SK-N-SH treated with all-trans-retinoic acid at 6 μM for 48 hours (cell line): ENCODE data around the gene TET2.

Experiments used
- ATAC-seq: fragments of 200-7000 bp; cut with Tn5 transposase; 3 replicates; pipeline ENCODE4 v1.9.1; 2020; ENCODE audit warnings: mild to moderate bottlenecking, moderate library complexity
- ARNTL ChIP-seq: fragments of 450-650 bp; formaldehyde crosslinking; IDR thresholded peaks from 2 replicates; pipeline ENCODE4 v1.5.0; 2020; ENCODE audit warnings: low read depth, mild to moderate bottlenecking, moderate library complexity, borderline replicate concordance
- BACH2 ChIP-seq: fragments of 250-450 bp; sonication (Bioruptor Pico); IDR thresholded peaks from 2 replicates; pipeline ENCODE4 v1.9.0; 2021; ENCODE audit warnings: mild to moderate bottlenecking, borderline replicate concordance
- CREB5 ChIP-seq: fragments of 250-450 bp; sonication (Bioruptor Pico); IDR thresholded peaks from 2 replicates; pipeline ENCODE4 v1.5.1; 2020; ENCODE audit warnings: low read depth, mild to moderate bottlenecking, moderate library complexity
- CSDC2 ChIP-seq: fragments of 250-450 bp; sonication (Bioruptor Pico); IDR thresholded peaks from 2 replicates; pipeline ENCODE4 v1.5.0; 2020; ENCODE audit warnings: mild to moderate bottlenecking, moderate library complexity
- CSRNP3 ChIP-seq: fragments of 250-450 bp; sonication (Bioruptor Pico); IDR thresholded peaks from 2 replicates; pipeline ENCODE4 v1.5.1; 2021; ENCODE audit warnings: mild to moderate bottlenecking, moderate library complexity
- ESRRG ChIP-seq: fragments of 250-450 bp; sonication (Bioruptor Pico); IDR thresholded peaks from 2 replicates; pipeline ENCODE4 v1.6.1; 2021; ENCODE audit warnings: mild to moderate bottlenecking
- GLIS3 ChIP-seq: fragments of 250-450 bp; sonication (Bioruptor Pico); IDR thresholded peaks from 2 replicates; pipeline ENCODE4 v1.5.0; 2020; ENCODE audit warnings: mild to moderate bottlenecking, moderate library complexity
- ISL1 ChIP-seq: fragments of 250-450 bp; sonication (Bioruptor Pico); IDR thresholded peaks from 2 replicates; pipeline ENCODE4 v2.1.2; 2022; ENCODE audit warnings: mild to moderate bottlenecking, moderate library complexity
- OSR1 ChIP-seq: fragments of 250-450 bp; sonication (Bioruptor Pico); IDR thresholded peaks from 2 replicates; pipeline ENCODE4 v1.8.0; 2022; ENCODE audit warnings: moderate library complexity, mild to moderate bottlenecking, inconsistent platforms
- PATZ1 ChIP-seq: fragments of 250-450 bp; sonication (Bioruptor Pico); IDR thresholded peaks from 2 replicates; pipeline ENCODE4 v1.8.0; 2020; ENCODE audit warnings: mild to moderate bottlenecking, moderate library complexity, borderline replicate concordance
- POU6F1 ChIP-seq: fragments of 250-450 bp; sonication (Bioruptor Pico); IDR thresholded peaks from 2 replicates; pipeline ENCODE4 v1.8.0; 2021; ENCODE audit warnings: low read depth, mild to moderate bottlenecking, moderate library complexity, borderline replicate concordance
- PPARA ChIP-seq: fragments of 250-450 bp; sonication (Bioruptor Pico); IDR thresholded peaks from 2 replicates; pipeline ENCODE4 v1.5.0; 2020; ENCODE audit warnings: mild to moderate bottlenecking, borderline replicate concordance
- RARB ChIP-seq: fragments of 250-450 bp; sonication (Bioruptor Pico); IDR thresholded peaks from 2 replicates; pipeline ENCODE4 v1.8.0; 2021; ENCODE audit warnings: mild to moderate bottlenecking, moderate library complexity
- SNAI2 ChIP-seq: fragments of 250-450 bp; sonication (Bioruptor Pico); IDR thresholded peaks from 2 replicates; pipeline ENCODE4 v1.5.0; 2020; ENCODE audit warnings: mild to moderate bottlenecking, moderate library complexity
- TCF4 ChIP-seq: fragments of 250-450 bp; sonication (Bioruptor Pico); IDR thresholded peaks from 2 replicates; pipeline ENCODE4 v1.8.0; 2021; ENCODE audit warnings: mild to moderate bottlenecking, moderate library complexity, borderline replicate concordance
- TOX ChIP-seq: fragments of 250-450 bp; sonication (Bioruptor Pico); IDR thresholded peaks from 2 replicates; pipeline ENCODE4 v1.8.0; 2021; ENCODE audit warnings: mild to moderate bottlenecking, moderate library complexity, borderline replicate concordance
- TSHZ2 ChIP-seq: fragments of 250-450 bp; sonication (Bioruptor Pico); IDR thresholded peaks from 2 replicates; pipeline ENCODE4 v1.5.0; 2020; ENCODE audit warnings: mild to moderate bottlenecking, moderate library complexity
- ZC3H10 ChIP-seq: fragments of 250-450 bp; sonication (Bioruptor Pico); IDR thresholded peaks from 2 replicates; pipeline ENCODE4 v1.5.1; 2021; ENCODE audit warnings: mild to moderate bottlenecking, moderate library complexity
- ZFP3 ChIP-seq: fragments of 250-450 bp; sonication (Bioruptor Pico); IDR thresholded peaks from 2 replicates; pipeline ENCODE4 v1.5.0; 2020; ENCODE audit warnings: mild to moderate bottlenecking, moderate library complexity
- ZFP30 ChIP-seq: fragments of 450-650 bp; formaldehyde crosslinking; IDR thresholded peaks from 2 replicates; pipeline ENCODE4 v1.5.0; 2022; ENCODE audit warnings: mild to moderate bottlenecking, moderate library complexity
- ZNF70 ChIP-seq: fragments of 450-650 bp; formaldehyde crosslinking; IDR thresholded peaks from 2 replicates; pipeline ENCODE4 v1.5.0; 2020; ENCODE audit warnings: mild to moderate bottlenecking, moderate library complexity
- ZNF8 ChIP-seq: fragments of 450-650 bp; formaldehyde crosslinking; IDR thresholded peaks from 2 replicates; pipeline ENCODE4 v1.5.0; 2020; ENCODE audit warnings: mild to moderate bottlenecking, moderate library complexity

The TET2 gene

GRCh38 chr4:105243446-105243845 is 96.8 kb downstream of the TET2 start (continued):
- no peak for TF ChIP-seq PPARA (CRISPR knock-in tag)

- no peak for TF ChIP-seq CSRNP3 (CRISPR knock-in tag)
- no peak for TF ChIP-seq PATZ1 (CRISPR knock-in tag)
- no peak for TF ChIP-seq GLIS3 (CRISPR knock-in tag)
- TF ChIP-seq ISL1 (CRISPR knock-in tag): no peak
- TF ChIP-seq ZNF8 (CRISPR knock-in tag): no peak
- TF ChIP-seq CSDC2 (CRISPR knock-in tag): no peak
- no peak for TF ChIP-seq ESRRG
- TF ChIP-seq ZC3H10 (CRISPR knock-in tag): no peak
- no peak for TF ChIP-seq RARB (CRISPR knock-in tag)
- TF ChIP-seq TOX (CRISPR knock-in tag): no peak
- TF ChIP-seq ZFP3 (CRISPR knock-in tag): no peak
- TF ChIP-seq PPARA (CRISPR knock-in tag): no peak
- TF ChIP-seq OSR1 (CRISPR knock-in tag): no peak
- peak; percentile 85 for ATAC-seq
These were observed 100.0 kb downstream of the TET2 start for GRCh38 chr4:105246712-105247111.

- TF ChIP-seq SNAI2 (CRISPR knock-in tag) (no peak), CSDC2 (CRISPR knock-in tag) (no peak)
- no peak for ATAC-seq
These were observed 101.9 kb downstream of the TET2 start for GRCh38 chr4:105248613-105249012.

GRCh38 chr4:105257817-105258495 is 111.3 kb downstream of the TET2 start:
- no peak; the same call in 2 of the 3 replicates for ATAC-seq
- no peak for TF ChIP-seq TCF4 (CRISPR knock-in tag)
- no peak for TF ChIP-seq ZFP30 (CRISPR knock-in tag)
- no peak for TF ChIP-seq OSR1 (CRISPR knock-in tag)
- TF ChIP-seq ZFP3 (CRISPR knock-in tag): no peak
- TF ChIP-seq PPARA (CRISPR knock-in tag): no peak
- TF ChIP-seq RARB (CRISPR knock-in tag): no peak
- TF ChIP-seq ISL1 (CRISPR knock-in tag): no peak
- no peak for TF ChIP-seq GLIS3 (CRISPR knock-in tag)

GRCh38 chr4:105265689-105266088 is 119.0 kb downstream of the TET2 start:
- no peak for TF ChIP-seq ZNF8 (CRISPR knock-in tag)
- TF ChIP-seq ZNF70: no peak
- TF ChIP-seq TOX (CRISPR knock-in tag): no peak
- TF ChIP-seq ZFP3 (CRISPR knock-in tag): no peak
- no peak for TF ChIP-seq OSR1 (CRISPR knock-in tag)
- TF ChIP-seq ESRRG: no peak
- TF ChIP-seq SNAI2 (CRISPR knock-in tag): no peak
- no peak for TF ChIP-seq PPARA (CRISPR knock-in tag)
- no peak for TF ChIP-seq CSDC2 (CRISPR knock-in tag)
- no peak for TF ChIP-seq ARNTL
- TF ChIP-seq CSRNP3 (CRISPR knock-in tag): no peak
- TF ChIP-seq ZFP30 (CRISPR knock-in tag): no peak
- TF ChIP-seq RARB (CRISPR knock-in tag): no peak
- TF ChIP-seq POU6F1 (CRISPR knock-in tag): no peak
- no peak for TF ChIP-seq ZC3H10 (CRISPR knock-in tag)
- TF ChIP-seq BACH2 (CRISPR knock-in tag): no peak
- no peak for TF ChIP-seq TSHZ2 (CRISPR knock-in tag)
- no peak for TF ChIP-seq CREB5 (CRISPR knock-in tag)
- no peak for ATAC-seq
